NCI-H226 (cell line): ENCODE measurements around the gene MTX3.

Experiments used
- DNase-seq: peaks from one replicate; pipeline ENCODE4 v3.0.0-alpha.2; 2015

Gene MTX3

DNA sequence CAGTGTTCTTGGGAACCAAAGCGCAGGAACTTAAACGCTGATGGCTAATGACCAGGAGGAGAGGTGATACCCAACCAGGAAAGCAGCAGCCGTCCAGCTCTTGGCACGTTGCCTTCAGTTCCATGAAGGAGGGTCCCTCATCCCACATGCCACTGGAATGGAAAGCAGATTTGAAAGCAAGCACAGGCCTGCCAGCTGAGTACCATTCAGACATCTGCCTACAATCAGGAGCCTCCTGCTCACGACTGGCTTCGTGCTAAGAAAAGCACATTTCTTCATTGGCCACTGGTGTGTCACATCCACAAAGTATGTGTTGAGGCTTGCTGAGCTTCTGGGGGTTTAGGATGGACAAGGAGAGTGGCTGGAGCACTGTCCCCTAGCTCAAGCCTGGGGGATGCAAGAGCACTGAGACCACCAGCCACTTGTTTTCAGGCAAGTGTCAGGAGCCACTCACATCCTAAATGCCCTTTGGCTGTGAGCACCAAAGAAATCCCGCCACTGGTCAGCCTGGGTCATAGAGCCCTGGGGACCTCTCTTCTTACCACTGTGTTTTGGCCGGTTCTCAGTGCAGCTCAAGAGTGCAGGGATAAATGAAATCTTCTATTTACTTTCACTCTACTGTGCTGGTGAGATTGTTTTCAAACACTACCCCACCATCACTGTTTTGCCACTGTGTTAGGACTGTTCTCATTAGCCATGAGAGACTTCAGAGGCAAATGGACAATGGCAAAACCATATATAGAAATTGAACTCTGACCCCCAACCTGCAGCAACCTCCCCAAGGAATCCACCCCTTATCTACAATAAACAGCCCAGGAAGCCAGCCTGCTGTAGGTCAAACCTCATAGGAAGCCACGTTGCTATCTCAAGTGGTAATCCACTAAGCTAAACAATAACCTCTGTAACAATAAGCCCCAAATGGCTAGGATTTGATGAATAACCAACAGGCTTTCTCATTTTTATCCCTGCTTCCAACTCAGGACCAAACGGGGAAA, 58.3 kb downstream of the MTX3 start:
- no peak for DNase-seq

DNA sequence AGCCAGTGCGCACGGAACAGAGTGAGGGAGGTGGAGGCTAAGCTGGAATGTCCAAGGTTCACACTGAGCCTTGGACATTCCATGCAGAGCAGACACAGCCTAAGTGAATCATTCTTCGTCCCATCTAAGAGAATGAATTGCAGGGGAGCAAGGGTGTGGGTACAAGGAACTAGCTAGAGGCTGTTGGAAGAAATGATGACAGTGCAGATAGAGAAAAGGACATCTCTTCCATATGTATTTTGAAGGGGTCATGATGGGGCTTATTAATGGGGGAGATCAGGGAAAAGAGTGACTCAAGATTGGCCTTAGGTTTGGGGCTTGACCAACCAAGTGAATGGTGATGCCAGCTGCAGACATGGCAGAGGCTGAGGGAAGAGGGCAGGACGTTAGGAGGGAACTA, 59.2 kb downstream of the MTX3 start:
- DNase-seq, result no peak

DNA sequence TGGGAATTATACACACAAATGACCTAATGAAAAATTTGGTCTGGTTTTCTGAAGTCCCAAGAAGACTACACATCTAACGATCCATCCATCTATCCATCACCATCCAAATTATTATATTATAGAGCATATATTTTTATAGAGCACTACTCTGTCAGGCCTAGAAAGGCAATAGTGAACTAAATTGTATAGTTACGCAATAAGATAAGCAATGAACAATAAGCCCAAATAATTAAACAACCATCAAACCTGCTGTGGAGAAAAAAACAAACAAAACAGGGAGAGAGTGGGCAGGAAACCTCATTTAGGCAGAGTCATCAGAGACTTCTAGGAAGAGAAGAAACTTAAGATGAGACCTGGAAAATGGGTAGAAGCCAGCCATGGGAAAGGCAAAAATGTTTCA, 59.7 kb downstream of the MTX3 start:
- DNase-seq, result no peak

DNA sequence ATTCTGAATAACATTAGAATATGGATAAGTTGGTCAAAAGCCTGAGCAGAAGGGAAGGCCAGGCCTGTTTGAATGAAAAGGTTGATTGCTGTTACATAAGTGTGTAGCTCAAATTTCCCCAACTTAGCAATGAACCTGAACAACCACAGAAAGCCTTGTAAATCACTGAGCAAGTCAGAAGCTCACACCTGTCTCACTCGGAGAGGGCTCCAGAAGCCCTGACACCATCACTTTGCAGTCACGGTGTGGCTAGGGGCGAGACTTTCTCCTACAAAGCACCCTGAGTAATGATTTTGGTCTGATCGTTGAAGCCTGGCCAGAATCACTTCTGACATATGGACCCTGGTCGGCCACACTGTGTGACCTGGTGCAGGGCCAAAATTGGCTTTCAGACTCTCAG, 62.0 kb downstream of the MTX3 start:
- DNase-seq, result no peak
